ENCODE measurements around the gene RBPJ.
A peak's percentile ranks its signal among the peaks of the same experiment; 100 is the strongest.

The RBPJ gene

DNA sequence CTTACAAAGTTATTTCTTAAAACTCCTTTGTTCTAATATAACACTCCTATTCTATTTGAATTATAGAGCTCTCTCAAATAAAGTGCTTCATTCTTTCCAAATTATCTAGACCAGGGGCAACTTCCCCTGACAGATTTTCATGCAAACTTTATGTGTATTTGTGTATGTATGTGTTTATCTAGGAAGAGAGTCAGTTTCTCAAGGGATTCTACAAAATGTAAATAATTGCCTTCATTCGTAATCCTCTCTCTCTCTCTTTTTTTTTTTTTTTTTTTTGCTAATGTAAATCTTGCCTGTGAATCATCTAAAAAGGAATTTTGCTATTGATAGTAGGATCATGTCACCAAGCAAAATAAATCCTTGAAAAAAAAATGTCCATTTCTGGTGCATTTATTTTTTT lies 38.9 kb upstream of the RBPJ start:
- peak; percentile 22 for DNase-seq (ENCODE audit: low read depth)
- no peak overlapping the region for H3K4me3 ChIP-seq (ENCODE audit: low read depth, low read length)
- TF ChIP-seq, protein P1, sequence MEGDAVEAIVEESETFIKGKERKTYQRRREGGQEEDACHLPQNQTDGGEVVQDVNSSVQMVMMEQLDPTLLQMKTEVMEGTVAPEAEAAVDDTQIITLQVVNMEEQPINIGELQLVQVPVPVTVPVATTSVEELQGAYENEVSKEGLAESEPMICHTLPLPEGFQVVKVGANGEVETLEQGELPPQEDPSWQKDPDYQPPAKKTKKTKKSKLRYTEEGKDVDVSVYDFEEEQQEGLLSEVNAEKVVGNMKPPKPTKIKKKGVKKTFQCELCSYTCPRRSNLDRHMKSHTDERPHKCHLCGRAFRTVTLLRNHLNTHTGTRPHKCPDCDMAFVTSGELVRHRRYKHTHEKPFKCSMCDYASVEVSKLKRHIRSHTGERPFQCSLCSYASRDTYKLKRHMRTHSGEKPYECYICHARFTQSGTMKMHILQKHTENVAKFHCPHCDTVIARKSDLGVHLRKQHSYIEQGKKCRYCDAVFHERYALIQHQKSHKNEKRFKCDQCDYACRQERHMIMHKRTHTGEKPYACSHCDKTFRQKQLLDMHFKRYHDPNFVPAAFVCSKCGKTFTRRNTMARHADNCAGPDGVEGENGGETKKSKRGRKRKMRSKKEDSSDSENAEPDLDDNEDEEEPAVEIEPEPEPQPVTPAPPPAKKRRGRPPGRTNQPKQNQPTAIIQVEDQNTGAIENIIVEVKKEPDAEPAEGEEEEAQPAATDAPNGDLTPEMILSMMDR (conservative IDR thresholded peaks at IDR 0.05; ENCODE audit: low read depth, low read length): no peak

DNA sequence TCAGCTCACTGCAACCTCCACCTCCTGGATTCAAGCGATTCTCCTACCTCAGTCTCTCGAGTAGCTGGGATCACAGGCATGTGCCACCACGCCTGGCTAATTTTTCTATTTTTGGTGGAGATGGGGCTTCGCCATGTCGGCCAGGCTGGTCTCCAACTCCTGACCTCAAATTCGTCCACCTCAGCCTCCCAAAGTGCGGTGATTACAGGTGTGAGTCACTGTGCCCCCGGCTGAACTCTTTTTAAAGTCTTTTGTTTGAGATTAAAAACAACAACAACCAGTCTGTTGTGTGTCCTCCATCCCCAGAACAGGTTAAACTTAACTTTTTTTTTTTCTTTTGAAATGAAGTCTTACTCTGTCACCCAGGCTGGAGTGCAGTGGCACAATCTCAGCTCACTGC lies 36.3 kb upstream of the RBPJ start:
- DNase-seq (ENCODE audit: low read depth): no peak
- TF ChIP-seq, protein P1 (conservative IDR thresholded peaks at IDR 0.05; ENCODE audit: low read depth, low read length): no peak
- no peak overlapping the region for H3K4me3 ChIP-seq (ENCODE audit: low read depth, low read length)

DNA sequence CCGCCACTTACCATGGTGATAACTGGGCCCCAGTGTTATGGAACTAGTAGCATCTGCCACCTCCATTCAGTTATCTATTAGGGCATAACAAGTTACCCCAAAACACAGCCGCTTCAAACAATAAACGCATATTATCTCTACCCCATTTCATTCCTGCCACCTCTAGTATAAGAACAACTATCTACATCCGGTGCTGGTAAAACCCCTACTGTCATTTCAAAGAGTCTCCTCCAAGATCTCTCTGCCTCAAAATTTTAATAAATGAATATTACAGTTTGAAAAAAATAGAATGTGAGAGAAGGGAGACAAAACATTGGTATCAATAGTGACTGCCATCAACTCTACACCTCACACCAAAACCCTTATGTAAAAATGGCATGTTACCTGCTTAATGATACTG lies 35.5 kb upstream of the RBPJ start:
- H3K4me3 ChIP-seq (ENCODE audit: low read depth, low read length): no peak overlapping the region
- DNase-seq (ENCODE audit: low read depth): no peak
- TF ChIP-seq, protein P1 (conservative IDR thresholded peaks at IDR 0.05; ENCODE audit: low read depth, low read length): no peak

DNA sequence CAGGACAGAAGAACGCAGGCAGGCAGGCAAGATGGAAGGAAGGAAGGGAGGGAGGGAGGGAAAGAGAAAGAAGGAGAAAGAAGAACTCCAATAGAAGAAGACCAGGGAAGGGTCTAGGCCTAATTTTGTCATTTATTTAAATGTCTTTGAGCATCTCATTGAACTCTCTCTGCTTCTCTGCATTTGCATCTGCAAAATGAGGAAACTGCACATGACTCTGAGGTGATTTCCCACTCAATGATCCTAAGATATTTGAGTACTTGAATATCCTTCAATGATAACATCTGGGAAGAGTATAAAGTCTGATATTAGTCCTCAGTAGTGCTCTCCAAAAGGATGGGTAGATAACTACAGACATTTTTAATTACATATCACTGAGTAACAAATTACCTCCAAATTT lies 33.1 kb upstream of the RBPJ start:
- H3K4me3 ChIP-seq (ENCODE audit: low read depth, low read length): no peak overlapping the region
- TF ChIP-seq, protein P1 (conservative IDR thresholded peaks at IDR 0.05; ENCODE audit: low read depth, low read length): no peak
- DNase-seq (ENCODE audit: low read depth): no peak

DNA sequence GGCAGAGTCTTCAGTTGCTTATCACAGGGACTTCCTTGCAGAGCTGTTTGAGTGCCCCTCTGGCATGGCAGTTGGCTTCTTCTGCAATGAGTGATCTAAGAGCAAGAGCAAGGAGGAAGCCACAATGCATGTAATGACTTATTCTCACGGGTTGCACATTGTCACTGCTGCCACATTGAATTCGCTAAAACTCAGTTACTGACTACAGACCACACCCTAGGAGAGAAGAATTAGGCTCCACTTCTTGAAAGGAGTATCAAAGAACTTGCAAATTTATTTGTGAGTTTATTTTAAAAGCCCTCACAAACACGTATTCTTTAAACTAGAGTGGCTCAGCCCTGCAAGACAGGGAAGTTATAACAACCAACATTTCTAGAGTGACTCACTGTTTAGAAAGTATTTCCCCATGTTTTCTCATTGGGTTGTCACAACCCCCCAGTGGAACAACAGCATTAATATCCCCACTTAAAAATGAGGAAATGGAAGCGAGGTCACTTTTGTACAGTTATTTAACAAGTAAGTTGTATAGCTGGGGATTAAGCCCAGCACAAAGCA lies 32.4 kb upstream of the RBPJ start:
- TF ChIP-seq, protein P1 (conservative IDR thresholded peaks at IDR 0.05; ENCODE audit: low read depth, low read length): no peak
- H3K4me3 ChIP-seq (ENCODE audit: low read depth, low read length): no peak overlapping the region
- peak; percentile 60 for DNase-seq (ENCODE audit: low read depth)

DNA sequence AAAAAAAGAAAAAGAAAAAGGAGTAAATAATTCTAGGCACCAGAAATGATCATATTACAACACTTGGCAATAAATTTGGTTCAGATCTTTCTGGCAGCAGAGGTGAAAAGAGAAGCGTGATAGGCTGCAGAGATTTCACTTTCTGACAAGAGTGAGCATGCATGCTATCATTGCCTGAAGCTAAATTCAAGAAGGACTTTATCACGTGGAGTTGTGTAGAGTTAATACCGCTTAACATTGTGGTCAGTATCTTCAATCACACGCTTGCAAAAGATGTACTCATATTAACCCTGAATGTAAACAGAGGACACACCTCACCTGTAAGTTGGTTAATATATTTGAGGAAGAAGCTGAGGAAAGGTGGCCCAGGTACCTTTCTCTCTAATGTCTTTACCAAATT lies 31.4 kb upstream of the RBPJ start:
- TF ChIP-seq, protein P1 (conservative IDR thresholded peaks at IDR 0.05; ENCODE audit: low read depth, low read length): no peak
- H3K4me3 ChIP-seq (ENCODE audit: low read depth, low read length): no peak overlapping the region
- no peak for DNase-seq (ENCODE audit: low read depth)

DNA sequence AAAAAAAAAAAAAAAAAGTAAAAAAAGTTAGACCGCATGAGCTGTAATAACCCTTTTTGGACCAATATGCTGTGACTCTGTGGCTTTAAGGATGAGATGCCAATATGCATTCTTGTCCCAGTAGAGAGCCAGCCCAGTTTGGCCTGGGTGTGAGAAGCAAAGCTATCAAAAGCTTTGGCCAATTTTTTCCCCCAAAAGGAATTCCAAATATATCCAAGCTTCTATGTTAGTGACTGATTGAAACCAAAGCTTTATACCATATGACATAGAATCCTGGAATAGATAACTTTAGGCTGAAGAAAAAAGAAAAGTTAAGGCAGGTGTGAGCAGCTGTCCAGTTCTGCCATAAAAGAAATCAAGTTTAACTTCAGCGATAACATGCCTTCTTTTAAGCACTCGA lies 30.5 kb upstream of the RBPJ start:
- TF ChIP-seq, protein P1 (conservative IDR thresholded peaks at IDR 0.05; ENCODE audit: low read depth, low read length): no peak
- no peak overlapping the region for H3K4me3 ChIP-seq (ENCODE audit: low read depth, low read length)
- DNase-seq (ENCODE audit: low read depth): no peak
